Skin epidermis (tissue), 12 donors: Measurements from ENCODE around the gene ZNF831.

ENCODE experiments used
- H3K27ac ChIP-seq, 21 experiments: fragments of 200-600 bp; sonication (generic) in 11 of 21; one replicate each; pipeline ENCODE4 v1.5.0; 2020; ENCODE audit warnings: mild to moderate bottlenecking in 3 of 21, inconsistent platforms in 2 of 21, moderate library complexity in 2 of 21
- H3K4me3 ChIP-seq, 7 experiments: fragments of 200-600 bp; sonication (generic) in 2 of 7; one replicate each; pipeline ENCODE4 v1.5.0; 2020; ENCODE audit warnings: inconsistent platforms in 2 of 7, mild to moderate bottlenecking in 2 of 7, moderate library complexity in 1 of 7

The ZNF831 gene

GRCh38 chr20:59163631-59164530, at the start of gene ZNF831:
ZNF831 (plus strand) TSS chr20:59163821; CDS start chr20:59191020, 27,199 bp downstream.
- peak within 1 kb of the TSS in 17 of 21 experiments; percentile 15 to 93 (median 70) for H3K27ac ChIP-seq
- H3K4me3 ChIP-seq: peak within 1 kb of the TSS in 3 of 7 experiments; percentile 2 to 21 (median 17)

- Histone ChIP-seq H3K27ac (no peak overlapping the region), H3K4me3 (no peak overlapping the region)
Measured at GRCh38 chr20:59117526-59117925, 46.1 kb upstream of the ZNF831 start.

- H3K4me3 ChIP-seq: no peak overlapping the region
- H3K27ac ChIP-seq: no peak overlapping the region
Measured at GRCh38 chr20:59118855-59119254, 44.8 kb upstream of the ZNF831 start.

- peak overlapping the region in 1 of 21 experiments; percentile 86 for H3K27ac ChIP-seq
- no peak overlapping the region for H3K4me3 ChIP-seq
Measured at GRCh38 chr20:59120491-59120890, 43.1 kb upstream of the ZNF831 start.

GRCh38 chr20:59120919-59121318, 42.7 kb upstream of the ZNF831 start:
- H3K4me3 ChIP-seq: no peak overlapping the region

GRCh38 chr20:59121714-59122565, 41.7 kb upstream of the ZNF831 start:
- Histone ChIP-seq H3K27ac (peak overlapping the region in 8 of 21 experiments; percentile 22 to 86 (median 72)), H3K4me3 (no peak overlapping the region)

More at GRCh38 chr20:59120919-59121318, 42.7 kb upstream of the ZNF831 start:
- H3K27ac ChIP-seq: peak overlapping the region in 1 of 21 experiments; percentile 86

- Histone ChIP-seq H3K4me3 (no peak overlapping the region), H3K27ac (peak overlapping the region in 8 of 21 experiments; percentile 22 to 86 (median 72))
Measured at GRCh38 chr20:59122566-59122919, 41.1 kb upstream of the ZNF831 start.

- Histone ChIP-seq H3K4me3 (no peak overlapping the region), H3K27ac (peak overlapping the region in 9 of 21 experiments; percentile 17 to 86 (median 80))
Measured at GRCh38 chr20:59123011-59123677, 40.5 kb upstream of the ZNF831 start.

- H3K27ac ChIP-seq: peak overlapping the region in 8 of 21 experiments; percentile 17 to 86 (median 80)
- H3K4me3 ChIP-seq: no peak overlapping the region
Measured at GRCh38 chr20:59123678-59124255, 39.9 kb upstream of the ZNF831 start.

GRCh38 chr20:59124296-59125029, 39.2 kb upstream of the ZNF831 start:
- Histone ChIP-seq H3K4me3 (no peak overlapping the region), H3K27ac (peak overlapping the region in 4 of 21 experiments; percentile 80 to 86 (median 80))

GRCh38 chr20:59125332-59125731, 38.3 kb upstream of the ZNF831 start:
- Histone ChIP-seq H3K4me3 (no peak overlapping the region), H3K27ac (no peak overlapping the region)

- Histone ChIP-seq H3K4me3 (no peak overlapping the region), H3K27ac (no peak overlapping the region)
Measured at GRCh38 chr20:59125836-59126235, 37.8 kb upstream of the ZNF831 start.

GRCh38 chr20:59127839-59128238, 35.8 kb upstream of the ZNF831 start:
- H3K27ac ChIP-seq: no peak overlapping the region
- H3K4me3 ChIP-seq: no peak overlapping the region

- H3K27ac ChIP-seq: no peak overlapping the region
- no peak overlapping the region for H3K4me3 ChIP-seq
Measured at GRCh38 chr20:59131551-59132285, 31.9 kb upstream of the ZNF831 start.

- H3K27ac ChIP-seq: no peak overlapping the region
- H3K4me3 ChIP-seq: no peak overlapping the region
Measured at GRCh38 chr20:59134182-59134581, 29.4 kb upstream of the ZNF831 start.

- no peak overlapping the region for H3K4me3 ChIP-seq
- H3K27ac ChIP-seq: no peak overlapping the region
Measured at GRCh38 chr20:59135093-59135492, 28.5 kb upstream of the ZNF831 start.

- Histone ChIP-seq H3K27ac (no peak overlapping the region), H3K4me3 (no peak overlapping the region)
Measured at GRCh38 chr20:59136027-59136426, 27.6 kb upstream of the ZNF831 start.

- no peak overlapping the region for H3K27ac ChIP-seq
- H3K4me3 ChIP-seq: no peak overlapping the region
Measured at GRCh38 chr20:59137532-59137931, 26.1 kb upstream of the ZNF831 start.
